SH-SY5Y (cell line): Measurements from ENCODE around the gene IL1RAPL2.

ENCODE experiments used
- GATA2 ChIP-seq: IDR thresholded peaks from 2 replicates; pipeline ENCODE4 v1.6.1; 2011; ENCODE audit warnings: mild to moderate bottlenecking, low read depth, low read length
- GATA3 ChIP-seq: IDR thresholded peaks from 2 replicates; pipeline ENCODE4 v1.6.1; 2011; ENCODE audit warnings: low read depth, mild to moderate bottlenecking, low read length, moderate library complexity

DNA sequence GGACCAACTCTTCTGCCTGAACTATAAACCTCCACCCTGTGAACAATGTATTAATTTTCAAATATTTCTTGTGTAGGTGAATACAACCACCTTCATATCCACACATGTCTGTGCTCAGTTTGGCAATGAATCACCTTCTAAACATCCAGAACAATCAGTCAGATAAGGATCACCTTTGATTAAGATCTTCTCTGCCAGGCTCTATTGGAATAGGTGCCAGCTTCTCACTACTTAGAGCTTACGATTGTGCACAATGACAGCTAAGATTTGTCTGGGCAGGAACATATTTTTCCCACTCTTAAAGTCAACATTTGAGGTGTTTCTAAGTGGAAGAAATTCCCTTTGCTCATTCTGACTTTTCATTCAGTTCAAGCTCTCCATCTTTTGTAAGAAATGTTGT lies 237.2 kb downstream of the IL1RAPL2 start:
- TF ChIP-seq GATA2, result no peak
- TF ChIP-seq GATA3, result no peak
